Esophagus squamous epithelium (tissue), 5 donors: ENCODE measurements around the gene LILRB2. TPM values are rescaled to one million over a fixed set of nuclear protein-coding genes. Genes with fewer than 3 reads are reported as not detected.

Source experiments
- DNase-seq: peaks from one replicate; lab custom pipeline; 2025; lab: John Stamatoyannopoulos, UW
- H3K27ac ChIP-seq, 4 donors: fragments of 200-600 bp; sonication (generic); one replicate each; pipeline ENCODE4 v1.5.1; 2016 to 2019; ENCODE audit warnings: mild to moderate bottlenecking in 1 of 4
- H3K27me3 ChIP-seq, 4 donors: fragments of 200-600 bp; sonication (generic); 1 replicate in 3 of 4; 2 replicates in 1 of 4; pipeline versions ENCODE4 v1.5.1 to v1.6.0; 2017 to 2021; ENCODE audit warnings: antibody characterized with exemption in 1 of 4
- H3K36me3 ChIP-seq, 3 donors: fragments of 200-600 bp; sonication (generic); one replicate each; pipeline ENCODE4 v1.5.1; 2016 to 2019
- H3K4me1 ChIP-seq, 3 donors: fragments of 200-600 bp; sonication (generic); one replicate each; pipeline ENCODE4 v1.5.1; 2017 to 2019
- H3K4me3 ChIP-seq, 4 donors: fragments of 200-600 bp; sonication (generic); 1 replicate in 3 of 4; 2 replicates in 1 of 4; pipeline ENCODE4 v1.5.1; 2016 to 2019; ENCODE audit warnings: mild to moderate bottlenecking in 2 of 4, moderate library complexity in 1 of 4
- H3K9me3 ChIP-seq, 3 donors: fragments of 200-600 bp; sonication (generic); one replicate each; pipeline ENCODE4 v1.5.1; 2016 to 2019
- CTCF ChIP-seq, 6 experiments: fragments of 450-650 bp in 4 of 6; fragments of 200-600 bp in 2 of 6; sonication (generic) in 2 of 6; IDR thresholded peaks; one replicate each; pipeline ENCODE4 v1.5.1; 2016 to 2019; ENCODE audit warnings: antibody characterized with exemption in 6 of 6, mild to moderate bottlenecking in 4 of 6, moderate library complexity in 4 of 6
- POLR2A ChIP-seq, 4 donors: fragments of 450-650 bp; IDR thresholded peaks; one replicate each; pipeline ENCODE4 v1.6.1; 2017; ENCODE audit warnings: antibody characterized with exemption in 4 of 4, mild to moderate bottlenecking in 4 of 4, moderate library complexity in 3 of 4
- WGBS, 2 donors: methylation state at CpG; one replicate each; pipeline ENCODE4 v1.1.5; 2018; 5-methylcytosine and 5-hydroxymethylcytosine counted together
- intact Hi-C: fragments of 100-400 bp; cut with DNase I; formaldehyde crosslinking; loops from one replicate; pipeline ENCODE4 v1.15.0; 2022
- total RNA-seq, 4 donors: library from RNA; depleted of rRNA; stranded (reverse); fragments of >200 nt; gene quantifications; one replicate each; pipeline ENCODE4 v1.1.0, GENCODE V29; 2016
- donor health status: DM: yes; HTN: yes; CAD: no.

Gene LILRB2
- total RNA-seq, 4 donors from 2014 or later = 0.40 to 1.9 (median 1.0) TPM; not detected in 1

- no peak overlapping the region for H3K4me3 ChIP-seq
- H3K36me3 ChIP-seq = no peaks in the 10 kb centered on the region
- WGBS, 2 donors = 22 to 30% methylated on average over 2 to 7 of the region's 26 CpGs
- H3K4me1 ChIP-seq = no peaks in the 10 kb centered on the region
- H3K27ac ChIP-seq = no peak overlapping the region
- no peaks in the 10 kb centered on the region for H3K9me3 ChIP-seq
- intact Hi-C loops = no loop called here
- no peak for DNase-seq
- TF ChIP-seq POLR2A (IDR thresholded peaks at IDR 0.05) (no peak), CTCF (IDR thresholded peaks at IDR 0.05) (no peak)
- peaks cover 0 to 61% (median 0%) of the 10 kb centered on the region in 4 donors for H3K27me3 ChIP-seq
Measured at GRCh38 chr19:54255105-54255775, 25.7 kb downstream of the LILRB2 start.

DNA sequence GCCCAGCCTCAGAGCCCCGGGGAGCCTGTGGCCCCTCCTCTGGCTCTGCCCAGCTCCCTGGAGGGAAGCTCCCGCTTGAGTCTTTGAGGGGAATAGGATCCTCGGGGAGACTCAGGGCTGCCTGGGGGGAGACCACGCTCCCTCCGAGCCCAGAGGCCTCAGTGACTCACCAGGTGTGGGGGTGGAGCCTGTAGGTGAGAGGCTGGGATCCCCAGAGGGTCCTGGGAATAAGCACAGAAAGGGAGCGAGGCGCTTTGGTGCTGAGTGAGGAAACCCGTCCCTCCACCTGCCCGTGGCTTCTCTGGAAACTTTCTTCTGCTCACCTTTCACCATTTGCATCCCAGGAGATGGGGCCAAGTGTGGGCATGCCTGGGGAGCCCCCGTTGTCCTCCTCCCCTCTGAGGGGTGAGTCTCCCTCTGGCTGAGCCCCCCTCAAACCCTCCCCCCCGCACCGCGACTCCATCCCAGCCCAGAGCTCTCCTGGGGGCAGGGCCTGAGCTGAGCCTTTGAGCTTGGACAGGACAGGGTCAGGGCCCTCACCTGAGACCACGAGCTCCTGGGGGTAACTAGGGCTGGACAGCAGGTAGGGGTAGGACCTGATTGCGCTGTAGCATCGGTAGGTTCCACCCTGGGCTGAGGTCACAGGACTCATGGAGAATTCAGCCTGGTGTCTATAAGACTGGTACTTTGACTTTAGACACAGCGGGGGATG, 26.6 kb downstream of the LILRB2 start:
- Histone ChIP-seq H3K9me3 (no peaks in the 10 kb centered on the region), H3K27ac (no peak overlapping the region), H3K27me3 (peaks cover 0 to 61% (median 0%) of the 10 kb centered on the region in 4 donors), H3K4me3 (no peak overlapping the region), H3K4me1 (no peaks in the 10 kb centered on the region), H3K36me3 (no peaks in the 10 kb centered on the region)
- 30 to 52% methylated on average over 6 to 7 of the region's 17 CpGs for WGBS, 2 donors
- intact Hi-C loops = no loop called here
- TF ChIP-seq CTCF (IDR thresholded peaks at IDR 0.05) (no peak), POLR2A (IDR thresholded peaks at IDR 0.05) (no peak)
- no peak for DNase-seq

DNA sequence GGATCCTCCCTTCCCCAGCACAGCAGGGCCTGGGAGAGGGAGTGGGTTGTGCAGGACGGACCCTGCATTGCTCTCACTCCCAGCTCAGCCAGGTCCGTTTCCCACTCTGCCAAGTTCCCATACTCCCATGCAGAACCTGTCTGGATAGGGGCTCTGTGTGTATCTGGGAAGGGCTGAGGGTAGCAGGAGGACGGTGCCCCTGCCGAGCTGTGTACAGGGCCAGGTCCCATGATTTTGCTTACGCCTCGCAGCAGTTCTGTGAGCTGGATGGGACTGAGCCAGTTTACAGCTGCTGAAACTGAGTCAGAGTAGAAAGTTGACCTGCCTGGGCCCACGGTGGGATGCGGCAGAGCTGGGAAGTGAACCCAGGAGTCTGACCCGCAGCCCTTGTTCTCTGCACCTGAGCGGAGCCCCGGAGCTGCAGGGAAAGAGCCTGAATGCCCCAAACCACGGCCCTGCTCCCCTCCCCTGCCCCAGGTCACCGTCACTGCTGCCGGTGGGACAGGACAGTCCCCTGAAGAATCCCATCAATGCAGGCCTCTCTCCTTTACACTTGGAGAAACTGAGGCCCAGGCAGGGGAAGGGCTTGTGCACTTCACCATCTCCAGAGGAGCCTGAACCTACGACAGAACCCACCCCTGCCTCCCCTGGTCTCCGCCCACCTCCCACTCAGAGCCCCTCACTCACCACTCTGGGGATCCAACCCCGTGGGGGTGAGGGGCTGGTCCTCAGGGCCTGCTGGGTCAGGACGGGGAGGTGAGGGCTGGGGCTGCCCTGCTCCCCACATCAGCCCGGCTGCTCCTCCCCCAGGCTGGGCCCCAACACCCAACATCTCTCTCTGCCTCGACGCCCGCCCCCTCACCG, 27.3 kb downstream of the LILRB2 start:
- no peak overlapping the region for H3K4me3 ChIP-seq
- no peak for DNase-seq
- WGBS, 2 donors = 75% methylated on average over 11 of the region's 23 CpGs; no CpG with 5 or more reads in 1 of the 2 donors
- intact Hi-C loops = no loop called here
- H3K4me1 ChIP-seq = no peaks in the 10 kb centered on the region
- TF ChIP-seq POLR2A (IDR thresholded peaks at IDR 0.05) = no peak
- TF ChIP-seq CTCF (IDR thresholded peaks at IDR 0.05) = no peak
- H3K9me3 ChIP-seq = no peaks in the 10 kb centered on the region
- no peak overlapping the region for H3K27ac ChIP-seq
- H3K27me3 ChIP-seq = peaks cover 0 to 61% (median 0%) of the 10 kb centered on the region in 4 donors
- no peaks in the 10 kb centered on the region for H3K36me3 ChIP-seq

DNA sequence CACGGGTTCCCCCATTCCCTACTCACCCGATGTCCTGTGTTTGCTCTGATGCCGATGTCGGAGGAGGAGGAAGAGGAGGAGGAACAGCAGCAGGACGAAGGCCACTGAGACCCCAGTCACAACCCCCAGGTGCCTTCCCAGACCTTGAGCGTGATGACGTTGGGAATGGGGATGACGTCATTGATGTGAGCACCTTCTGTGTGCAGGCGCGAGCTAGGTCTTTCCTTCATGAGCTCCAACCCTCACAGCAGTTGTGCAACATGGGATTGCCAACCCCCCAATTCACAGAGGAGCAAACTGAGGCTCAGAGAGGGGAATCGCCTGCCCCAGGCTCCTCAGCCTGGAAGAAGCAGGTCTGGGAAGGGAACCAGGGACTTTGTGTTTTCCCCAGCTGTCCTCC, 28.1 kb downstream of the LILRB2 start:
- intact Hi-C loops = no loop called here
- no peaks in the 10 kb centered on the region for H3K36me3 ChIP-seq
- no peaks in the 10 kb centered on the region for H3K4me1 ChIP-seq
- no peak for DNase-seq
- H3K9me3 ChIP-seq = no peaks in the 10 kb centered on the region
- TF ChIP-seq POLR2A (IDR thresholded peaks at IDR 0.05) (no peak), CTCF (IDR thresholded peaks at IDR 0.05) (no peak)
- no peak overlapping the region for H3K4me3 ChIP-seq
- peaks cover 0 to 61% (median 0%) of the 10 kb centered on the region in 4 donors for H3K27me3 ChIP-seq
- H3K27ac ChIP-seq = no peak overlapping the region
- WGBS, 2 donors = 50 to 58% methylated on average over 3 of the region's 11 CpGs
